ENCODE results near the gene SUCLG1. TPM values are rescaled to one million over a fixed set of nuclear protein-coding genes. Genes with fewer than 3 reads are reported as not detected.

The SUCLG1 gene
- total and polyA plus RNA-seq, 4 donors = 60.5 to 149 (median 120) TPM

DNA sequence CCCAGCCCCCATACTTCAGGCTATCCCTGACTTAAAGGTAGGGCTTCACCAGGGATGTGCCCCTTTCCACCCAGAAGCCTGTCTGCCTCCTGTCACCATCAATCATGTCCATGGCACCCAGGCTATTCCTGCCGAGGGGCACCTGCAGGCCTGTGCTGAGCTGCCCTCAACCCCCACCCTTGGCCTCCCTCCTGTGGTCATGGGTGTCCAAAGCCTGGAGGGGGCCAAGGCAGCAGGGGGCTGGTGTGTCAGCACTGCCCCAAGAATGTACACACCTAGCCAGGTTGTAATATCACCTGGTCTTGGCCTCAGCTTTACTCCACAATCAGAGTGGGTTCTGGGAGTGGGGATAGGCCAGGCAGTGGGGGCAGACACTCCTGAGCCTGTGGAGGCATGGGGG lies 69.3 kb downstream of the SUCLG1 start:
- TF ChIP-seq, protein P1, sequence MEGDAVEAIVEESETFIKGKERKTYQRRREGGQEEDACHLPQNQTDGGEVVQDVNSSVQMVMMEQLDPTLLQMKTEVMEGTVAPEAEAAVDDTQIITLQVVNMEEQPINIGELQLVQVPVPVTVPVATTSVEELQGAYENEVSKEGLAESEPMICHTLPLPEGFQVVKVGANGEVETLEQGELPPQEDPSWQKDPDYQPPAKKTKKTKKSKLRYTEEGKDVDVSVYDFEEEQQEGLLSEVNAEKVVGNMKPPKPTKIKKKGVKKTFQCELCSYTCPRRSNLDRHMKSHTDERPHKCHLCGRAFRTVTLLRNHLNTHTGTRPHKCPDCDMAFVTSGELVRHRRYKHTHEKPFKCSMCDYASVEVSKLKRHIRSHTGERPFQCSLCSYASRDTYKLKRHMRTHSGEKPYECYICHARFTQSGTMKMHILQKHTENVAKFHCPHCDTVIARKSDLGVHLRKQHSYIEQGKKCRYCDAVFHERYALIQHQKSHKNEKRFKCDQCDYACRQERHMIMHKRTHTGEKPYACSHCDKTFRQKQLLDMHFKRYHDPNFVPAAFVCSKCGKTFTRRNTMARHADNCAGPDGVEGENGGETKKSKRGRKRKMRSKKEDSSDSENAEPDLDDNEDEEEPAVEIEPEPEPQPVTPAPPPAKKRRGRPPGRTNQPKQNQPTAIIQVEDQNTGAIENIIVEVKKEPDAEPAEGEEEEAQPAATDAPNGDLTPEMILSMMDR (IDR thresholded peaks at IDR 0.05; ENCODE audit: low read depth, low read length, missing input control) = no peak
- TF ChIP-seq, protein P2, sequence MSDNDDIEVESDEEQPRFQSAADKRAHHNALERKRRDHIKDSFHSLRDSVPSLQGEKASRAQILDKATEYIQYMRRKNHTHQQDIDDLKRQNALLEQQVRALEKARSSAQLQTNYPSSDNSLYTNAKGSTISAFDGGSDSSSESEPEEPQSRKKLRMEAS (IDR thresholded peaks at IDR 0.05) = no peak
- WGBS = 81% methylated on average over 1 of the region's 1 CpG

DNA sequence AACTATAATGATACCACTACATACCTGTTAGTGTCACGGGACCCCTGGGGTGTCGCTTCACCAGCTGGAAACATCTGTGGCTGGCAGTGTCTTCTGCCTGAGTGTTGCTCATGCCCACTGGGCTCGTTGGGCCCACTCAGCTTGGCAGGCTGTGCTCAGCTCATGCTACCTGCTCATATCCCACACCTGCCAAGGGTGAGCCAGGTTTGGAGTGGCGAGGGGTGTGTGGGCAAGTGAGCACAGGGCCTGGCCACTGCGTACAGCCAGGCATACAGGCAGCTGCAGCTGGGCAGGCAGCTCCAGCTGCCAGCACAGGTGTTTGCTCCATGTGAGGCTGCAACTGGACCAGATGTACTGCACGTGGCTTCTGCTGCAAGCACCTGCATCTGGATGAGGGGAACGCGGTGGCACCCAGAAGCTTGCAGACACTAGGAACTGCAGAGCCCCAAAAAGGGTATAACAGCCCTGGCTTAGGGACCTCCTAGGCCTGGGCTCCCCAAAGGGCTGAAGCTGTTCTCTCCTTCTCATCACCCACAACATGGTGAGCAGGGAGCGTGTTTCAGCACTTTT lies 70.1 kb downstream of the SUCLG1 start:
- TF ChIP-seq NR2F2 (IDR thresholded peaks at IDR 0.05) (no peak), HNF4A (conservative IDR thresholded peaks at IDR 0.05) (no peak), RAD21 (IDR thresholded peaks at IDR 0.05) (no peak), EGR1 (IDR thresholded peaks at IDR 0.05; ENCODE audit: low read depth in 2 of 2) (no peak), SP1 (IDR thresholded peaks at IDR 0.05) (no peak), YY1 (IDR thresholded peaks at IDR 0.05) (no peak), TAF1 (conservative IDR thresholded peaks at IDR 0.05) (no peak), JUND (IDR thresholded peaks at IDR 0.05) (no peak), HNF4G (IDR thresholded peaks at IDR 0.05) (no peak), FOXA2 (IDR thresholded peaks at IDR 0.05) (no peak), GABPA (IDR thresholded peaks at IDR 0.05 in 1 of 2, conservative IDR thresholded peaks at IDR 0.05 in 1 of 2) (no peak)
- TF ChIP-seq, protein P3, sequence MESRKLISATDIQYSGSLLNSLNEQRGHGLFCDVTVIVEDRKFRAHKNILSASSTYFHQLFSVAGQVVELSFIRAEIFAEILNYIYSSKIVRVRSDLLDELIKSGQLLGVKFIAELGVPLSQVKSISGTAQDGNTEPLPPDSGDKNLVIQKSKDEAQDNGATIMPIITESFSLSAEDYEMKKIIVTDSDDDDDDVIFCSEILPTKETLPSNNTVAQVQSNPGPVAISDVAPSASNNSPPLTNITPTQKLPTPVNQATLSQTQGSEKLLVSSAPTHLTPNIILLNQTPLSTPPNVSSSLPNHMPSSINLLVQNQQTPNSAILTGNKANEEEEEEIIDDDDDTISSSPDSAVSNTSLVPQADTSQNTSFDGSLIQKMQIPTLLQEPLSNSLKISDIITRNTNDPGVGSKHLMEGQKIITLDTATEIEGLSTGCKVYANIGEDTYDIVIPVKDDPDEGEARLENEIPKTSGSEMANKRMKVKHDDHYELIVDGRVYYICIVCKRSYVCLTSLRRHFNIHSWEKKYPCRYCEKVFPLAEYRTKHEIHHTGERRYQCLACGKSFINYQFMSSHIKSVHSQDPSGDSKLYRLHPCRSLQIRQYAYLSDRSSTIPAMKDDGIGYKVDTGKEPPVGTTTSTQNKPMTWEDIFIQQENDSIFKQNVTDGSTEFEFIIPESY (IDR thresholded peaks at IDR 0.05) = no peak
- TF ChIP-seq, protein P2 (IDR thresholded peaks at IDR 0.05) = no peak
- TF ChIP-seq, protein P4, sequence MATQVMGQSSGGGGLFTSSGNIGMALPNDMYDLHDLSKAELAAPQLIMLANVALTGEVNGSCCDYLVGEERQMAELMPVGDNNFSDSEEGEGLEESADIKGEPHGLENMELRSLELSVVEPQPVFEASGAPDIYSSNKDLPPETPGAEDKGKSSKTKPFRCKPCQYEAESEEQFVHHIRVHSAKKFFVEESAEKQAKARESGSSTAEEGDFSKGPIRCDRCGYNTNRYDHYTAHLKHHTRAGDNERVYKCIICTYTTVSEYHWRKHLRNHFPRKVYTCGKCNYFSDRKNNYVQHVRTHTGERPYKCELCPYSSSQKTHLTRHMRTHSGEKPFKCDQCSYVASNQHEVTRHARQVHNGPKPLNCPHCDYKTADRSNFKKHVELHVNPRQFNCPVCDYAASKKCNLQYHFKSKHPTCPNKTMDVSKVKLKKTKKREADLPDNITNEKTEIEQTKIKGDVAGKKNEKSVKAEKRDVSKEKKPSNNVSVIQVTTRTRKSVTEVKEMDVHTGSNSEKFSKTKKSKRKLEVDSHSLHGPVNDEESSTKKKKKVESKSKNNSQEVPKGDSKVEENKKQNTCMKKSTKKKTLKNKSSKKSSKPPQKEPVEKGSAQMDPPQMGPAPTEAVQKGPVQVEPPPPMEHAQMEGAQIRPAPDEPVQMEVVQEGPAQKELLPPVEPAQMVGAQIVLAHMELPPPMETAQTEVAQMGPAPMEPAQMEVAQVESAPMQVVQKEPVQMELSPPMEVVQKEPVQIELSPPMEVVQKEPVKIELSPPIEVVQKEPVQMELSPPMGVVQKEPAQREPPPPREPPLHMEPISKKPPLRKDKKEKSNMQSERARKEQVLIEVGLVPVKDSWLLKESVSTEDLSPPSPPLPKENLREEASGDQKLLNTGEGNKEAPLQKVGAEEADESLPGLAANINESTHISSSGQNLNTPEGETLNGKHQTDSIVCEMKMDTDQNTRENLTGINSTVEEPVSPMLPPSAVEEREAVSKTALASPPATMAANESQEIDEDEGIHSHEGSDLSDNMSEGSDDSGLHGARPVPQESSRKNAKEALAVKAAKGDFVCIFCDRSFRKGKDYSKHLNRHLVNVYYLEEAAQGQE (IDR thresholded peaks at IDR 0.05) = no peak
- TF ChIP-seq, protein P1 (IDR thresholded peaks at IDR 0.05; ENCODE audit: low read depth, low read length, missing input control) = no peak
- H3K9ac ChIP-seq (ENCODE audit: low read depth in 1 of 2, low read length in 2 of 2) = no peak overlapping the region
- H3K27ac ChIP-seq (ENCODE audit: low read depth in 1 of 2, low read length in 2 of 2) = no peak overlapping the region
- no peaks in the 10 kb centered on the region for H3K36me3 ChIP-seq (ENCODE audit: control insufficient read depth in 4 of 4, insufficient read depth in 3 of 4, low read depth in 1 of 4, low read length in 3 of 4)
- H3K9me3 ChIP-seq (ENCODE audit: control insufficient read depth in 4 of 4, low read length in 3 of 4) = no peaks in the 10 kb centered on the region
- no peak for DNase-seq (ENCODE audit: low spot score)
- H3K27me3 ChIP-seq (ENCODE audit: control insufficient read depth in 4 of 4, insufficient read depth in 4 of 4, low read length in 3 of 4) = no peaks in the 10 kb centered on the region
- 90% methylated on average over 9 of the region's 9 CpGs for WGBS
- no peak overlapping the region for H3K4me3 ChIP-seq (ENCODE audit: low read depth in 1 of 3, low read length in 3 of 3)
- no peaks in the 10 kb centered on the region for H3K4me1 ChIP-seq (ENCODE audit: control insufficient read depth in 4 of 4, insufficient read depth in 4 of 4, low read length in 3 of 4)

More for the DNA sequence above, 69.3 kb downstream of the SUCLG1 start:
- Histone ChIP-seq H3K9ac (ENCODE audit: low read depth in 1 of 2, low read length in 2 of 2) (no peak overlapping the region), H3K36me3 (ENCODE audit: control insufficient read depth in 4 of 4, insufficient read depth in 3 of 4, low read depth in 1 of 4, low read length in 3 of 4) (no peaks in the 10 kb centered on the region), H3K27me3 (ENCODE audit: control insufficient read depth in 4 of 4, insufficient read depth in 4 of 4, low read length in 3 of 4) (no peaks in the 10 kb centered on the region), H3K9me3 (ENCODE audit: control insufficient read depth in 4 of 4, low read length in 3 of 4) (no peaks in the 10 kb centered on the region), H3K4me1 (ENCODE audit: control insufficient read depth in 4 of 4, insufficient read depth in 4 of 4, low read length in 3 of 4) (no peaks in the 10 kb centered on the region), H3K4me3 (ENCODE audit: low read depth in 1 of 3, low read length in 3 of 3) (no peak overlapping the region), H3K27ac (ENCODE audit: low read depth in 1 of 2, low read length in 2 of 2) (no peak overlapping the region)
- no peak for DNase-seq (ENCODE audit: low spot score)
